PC-9 (cell line): ENCODE results near the gene JAG2.

Source experiments
- EZH2 ChIP-seq: fragments of 200-600 bp; sonication (generic); IDR thresholded peaks from 2 replicates; pipeline ENCODE4 v1.8.0; 2017; ENCODE audit warnings: antibody characterized with exemption, low read depth
- TF ChIP-seq, protein P1 (sequence below): fragments of 200-600 bp; sonication (generic); conservative IDR thresholded peaks from 2 replicates; pipeline ENCODE4 v1.6.1; 2017; ENCODE audit warnings: mixed run types, antibody characterized with exemption, mild to moderate bottlenecking, moderate library complexity

DNA sequence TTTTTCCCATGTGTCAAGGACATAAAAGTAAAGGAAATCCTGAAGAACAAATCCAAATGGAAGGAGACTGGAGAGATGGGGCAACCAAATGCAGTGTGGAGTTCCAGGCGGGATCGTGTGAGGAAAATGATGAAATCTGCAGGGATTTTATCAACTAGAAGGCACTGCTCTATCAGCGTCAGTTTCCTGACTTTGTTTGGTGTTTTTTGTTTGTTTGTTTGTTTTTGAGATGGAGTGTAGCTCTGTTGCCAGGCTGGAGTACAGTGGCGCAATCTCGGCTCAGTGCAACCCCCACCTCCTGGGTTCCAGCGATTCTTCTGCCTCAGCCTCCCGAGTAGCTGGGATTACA lies 60.1 kb downstream of the JAG2 start:
- TF ChIP-seq, protein P1, sequence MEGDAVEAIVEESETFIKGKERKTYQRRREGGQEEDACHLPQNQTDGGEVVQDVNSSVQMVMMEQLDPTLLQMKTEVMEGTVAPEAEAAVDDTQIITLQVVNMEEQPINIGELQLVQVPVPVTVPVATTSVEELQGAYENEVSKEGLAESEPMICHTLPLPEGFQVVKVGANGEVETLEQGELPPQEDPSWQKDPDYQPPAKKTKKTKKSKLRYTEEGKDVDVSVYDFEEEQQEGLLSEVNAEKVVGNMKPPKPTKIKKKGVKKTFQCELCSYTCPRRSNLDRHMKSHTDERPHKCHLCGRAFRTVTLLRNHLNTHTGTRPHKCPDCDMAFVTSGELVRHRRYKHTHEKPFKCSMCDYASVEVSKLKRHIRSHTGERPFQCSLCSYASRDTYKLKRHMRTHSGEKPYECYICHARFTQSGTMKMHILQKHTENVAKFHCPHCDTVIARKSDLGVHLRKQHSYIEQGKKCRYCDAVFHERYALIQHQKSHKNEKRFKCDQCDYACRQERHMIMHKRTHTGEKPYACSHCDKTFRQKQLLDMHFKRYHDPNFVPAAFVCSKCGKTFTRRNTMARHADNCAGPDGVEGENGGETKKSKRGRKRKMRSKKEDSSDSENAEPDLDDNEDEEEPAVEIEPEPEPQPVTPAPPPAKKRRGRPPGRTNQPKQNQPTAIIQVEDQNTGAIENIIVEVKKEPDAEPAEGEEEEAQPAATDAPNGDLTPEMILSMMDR, result no peak
- no peak for TF ChIP-seq EZH2
